HCT116 (cell line): ENCODE data around the gene C17orf114.

Experiments used
- ATAC-seq: fragments of 200-7000 bp; cut with Tn5 transposase; 2 replicates; pipeline ENCODE4 v1.9.1; 2020; ENCODE audit warnings: mild to moderate bottlenecking, moderate library complexity
- BruUV-seq: library from RNA; stranded (reverse); fragments of 400-500 nt; replicated peaks from 2 replicates; lab custom pipeline; 2021; lab: Mats Ljungman, UMichigan
- CTCF ChIA-PET: fragments of 300-600 bp; sonication (Branson Sonifier 250); formaldehyde crosslinking; loops from one replicate; lab custom pipeline; 2021; ENCODE audit warnings: antibody characterized with exemption; lab: Charles Lee
- POLR2A ChIA-PET: fragments of 300-600, 350-600 bp; sonication (Branson Sonifier 250); formaldehyde crosslinking; loops from one replicate; lab custom pipeline; 2021; ENCODE audit warnings: antibody characterized with exemption; lab: Charles Lee
- RAD21 ChIA-PET, 2 experiments: fragments of 300-600 bp; sonication (Branson Sonifier 250); formaldehyde crosslinking; loops; one replicate each; lab custom pipeline; 2023; ENCODE audit warnings: low total read pairs in 2 of 2; ENCODE audit not compliant: uncharacterized antibody in 2 of 2, unreplicated experiment in 2 of 2, low non-redundant PET in 1 of 2; lab: Charles Lee
- DNase-seq: peaks from one replicate; pipeline ENCODE4 v3.0.0-alpha.2; 2010; ENCODE audit warnings: low read depth, low spot score
- H2AFZ ChIP-seq: fragments of 200-600 bp; shearing (Covaris generic), sonication (generic); 2 replicates; pipeline ENCODE4 v1.6.1; 2017; ENCODE audit warnings: low read depth, mixed run types, mixed read lengths, antibody characterized with exemption, low read length; ENCODE audit not compliant: poor library complexity, severe bottlenecking
- H3K27ac ChIP-seq: 2 replicates; pipeline ENCODE4 v1.5.1; 2012; ENCODE audit warnings: low read depth, low read length
- H3K27me3 ChIP-seq: fragments of 200-600 bp; sonication (generic); 2 replicates; pipeline ENCODE4 v1.6.1; 2016; ENCODE audit warnings: mixed run types, low read length, mixed read lengths; ENCODE audit not compliant: insufficient read depth
- H3K36me3 ChIP-seq, 2 experiments: fragments of 200-500 bp in 1 of 2; fragments of 200-600 bp in 1 of 2; sonication (Bioruptor generic) in 1 of 2; sonication (generic) in 1 of 2; 2 replicates each; pipeline versions ENCODE4 v1.5.1 to v1.6.1; 2014 to 2016; ENCODE audit warnings: low read length in 2 of 2, inconsistent platforms in 1 of 2, mixed read lengths in 1 of 2, mixed run types in 1 of 2; ENCODE audit not compliant: insufficient read depth in 2 of 2, control insufficient read depth in 1 of 2
- H3K4me1 ChIP-seq, 2 experiments: fragments of 200-600 bp in 1 of 2; sonication (generic) in 1 of 2; 2 replicates each; pipeline versions ENCODE4 v1.5.1 to v1.6.1; 2012 to 2017; ENCODE audit warnings: low read length in 2 of 2, inconsistent platforms in 1 of 2, mild to moderate bottlenecking in 1 of 2, mixed read lengths in 1 of 2, mixed run types in 1 of 2, moderate library complexity in 1 of 2; ENCODE audit not compliant: insufficient read depth in 2 of 2, control insufficient read depth in 1 of 2
- H3K4me2 ChIP-seq: fragments of 200-600 bp; sonication (generic); 2 replicates; pipeline ENCODE4 v1.6.1; 2017; ENCODE audit warnings: mixed run types, low read length, mixed read lengths
- H3K4me3 ChIP-seq, 2 experiments: fragments of 200-600 bp in 1 of 2; sonication (generic) in 1 of 2; replicated peaks in 1 of 2; 2 replicates each; pipeline ENCODE4 v1.5.1; 2011 to 2016; ENCODE audit warnings: low read length in 2 of 2, control low read depth in 1 of 2, low read depth in 1 of 2, mild to moderate bottlenecking in 1 of 2, mixed read lengths in 1 of 2, mixed run types in 1 of 2
- H3K79me2 ChIP-seq: fragments of 200-600 bp; sonication (generic); 2 replicates; pipeline ENCODE4 v1.6.1; 2017; ENCODE audit warnings: mild to moderate bottlenecking, mixed run types, low read length, moderate library complexity, mixed read lengths; ENCODE audit not compliant: insufficient read depth
- H3K9ac ChIP-seq: fragments of 200-600 bp; sonication (generic); 2 replicates; pipeline ENCODE4 v1.6.1; 2016; ENCODE audit warnings: low read length, mixed read lengths
- H3K9me2 ChIP-seq: fragments of 200-600 bp; sonication (generic), shearing (Covaris generic); 2 replicates; pipeline ENCODE4 v1.6.1; 2017; ENCODE audit warnings: mixed run types, mild to moderate bottlenecking, moderate library complexity; ENCODE audit not compliant: insufficient read depth
- H3K9me3 ChIP-seq, 2 experiments: fragments of 200-500 bp in 1 of 2; fragments of 200-600 bp in 1 of 2; sonication (Bioruptor generic) in 1 of 2; sonication (generic) in 1 of 2; 2 replicates each; pipeline ENCODE4 v1.6.1; 2014 to 2017; ENCODE audit warnings: low read length in 2 of 2, mixed read lengths in 2 of 2, inconsistent platforms in 1 of 2, low read depth in 1 of 2, mild to moderate bottlenecking in 1 of 2, mixed run types in 1 of 2, moderate library complexity in 1 of 2; ENCODE audit not compliant: control insufficient read depth in 1 of 2, insufficient read depth in 1 of 2
- H4K20me1 ChIP-seq: fragments of 200-600 bp; sonication (generic), shearing (Covaris generic); 2 replicates; pipeline ENCODE4 v1.6.1; 2017; ENCODE audit warnings: mixed run types, mild to moderate bottlenecking, moderate library complexity; ENCODE audit not compliant: insufficient read depth
- ATF3 ChIP-seq: IDR thresholded peaks from 2 replicates; pipeline ENCODE4 v1.6.1; 2012
- CBX3 ChIP-seq: IDR thresholded peaks from 2 replicates; pipeline ENCODE4 v1.6.1; 2012; ENCODE audit warnings: low read depth
- CEBPB ChIP-seq: IDR thresholded peaks from 2 replicates; pipeline ENCODE4 v1.6.1; 2012; ENCODE audit warnings: low read depth
- EGR1 ChIP-seq: IDR thresholded peaks from 2 replicates; pipeline ENCODE4 v1.6.1; 2012; ENCODE audit warnings: low read depth
- EZH2 ChIP-seq: fragments of 200-600 bp; sonication (generic); IDR thresholded peaks from 2 replicates; pipeline ENCODE4 v1.6.1; 2017; ENCODE audit warnings: antibody characterized with exemption, mixed run types
- EZH2phosphoT487 ChIP-seq: fragments of 200-600 bp; IDR thresholded peaks from 2 replicates; pipeline ENCODE4 v1.6.1; 2018; ENCODE audit warnings: antibody characterized with exemption, borderline replicate concordance
- FOSL1 ChIP-seq: IDR thresholded peaks from 2 replicates; pipeline ENCODE4 v1.6.1; 2012; ENCODE audit warnings: low read depth
- MAX ChIP-seq: IDR thresholded peaks from 2 replicates; pipeline ENCODE4 v1.6.1; 2012
- POLR2A ChIP-seq: IDR thresholded peaks from 2 replicates; pipeline ENCODE4 v1.7.0; 2011; ENCODE audit warnings: borderline replicate concordance; ENCODE audit not compliant: insufficient read depth, insufficient read length; ENCODE audit errors: extremely low read depth
- REST ChIP-seq: IDR thresholded peaks from 2 replicates; pipeline ENCODE4 v1.6.1; 2012; ENCODE audit warnings: low read depth
- SRF ChIP-seq: IDR thresholded peaks from 2 replicates; pipeline ENCODE4 v1.6.1; 2012; ENCODE audit warnings: low read depth
- TCF7L2 ChIP-seq: IDR thresholded peaks from 2 replicates; pipeline ENCODE4 v1.7.0; 2011; ENCODE audit warnings: borderline replicate concordance, inconsistent platforms; ENCODE audit not compliant: insufficient read depth, insufficient read length; ENCODE audit errors: extremely low read depth
- YY1 ChIP-seq: IDR thresholded peaks from 2 replicates; pipeline ENCODE4 v1.6.1; 2011; ENCODE audit warnings: low read length, low read depth, moderate library complexity, mild to moderate bottlenecking; ENCODE audit not compliant: insufficient replicate concordance; ENCODE audit errors: extremely low read depth
- ZBTB33 ChIP-seq: IDR thresholded peaks from 2 replicates; pipeline ENCODE4 v1.6.1; 2011; ENCODE audit warnings: mild to moderate bottlenecking, low read length, moderate library complexity; ENCODE audit not compliant: insufficient replicate concordance; ENCODE audit errors: extremely low read depth
- ZFX ChIP-seq: fragments of 450-650 bp; IDR thresholded peaks from 2 replicates; pipeline ENCODE4 v1.6.1; 2017
- ZNF274 ChIP-seq: fragments of 200-500 bp; sonication (Bioruptor generic); IDR thresholded peaks from 2 replicates; pipeline ENCODE4 v1.6.1; 2014; ENCODE audit warnings: mild to moderate bottlenecking, low read depth, low read length, inconsistent platforms
- intact Hi-C: fragments of 100-400 bp; cut with micrococcal nuclease; formaldehyde crosslinking; loops from 2 replicates; pipeline ENCODE4 v1.10.0; 2022

Gene C17orf114

GRCh38 chr17:4808378-4808767, 6.2 kb upstream of the C17orf114 start:
- no peak overlapping the region for H3K27ac ChIP-seq
- peaks cover 12 to 13% of the 10 kb centered on the region in 2 experiments for H3K4me1 ChIP-seq
- intact Hi-C loops: no loop called here
- H3K4me3 ChIP-seq: no peak overlapping the region
- no peaks in the 10 kb centered on the region for H3K9me3 ChIP-seq
- no peaks in the 10 kb centered on the region for H3K9me2 ChIP-seq
- no TSS peak for BruUV-seq
- H2AFZ ChIP-seq: no peak overlapping the region
- no peak overlapping the region for H3K4me2 ChIP-seq
- H3K27me3 ChIP-seq: no peaks in the 10 kb centered on the region
- ATAC-seq (no peak), DNase-seq (no peak)
- H3K79me2 ChIP-seq: no peaks in the 10 kb centered on the region
- TF ChIP-seq ZBTB33 (no peak), ZFX (no peak), ZNF274 (no peak), MAX (no peak), CEBPB (no peak), YY1 (no peak), EZH2 (no peak), EZH2phosphoT487 (no peak), SRF (no peak), TCF7L2 (no peak), POLR2A (no peak), EGR1 (no peak), ATF3 (no peak), FOSL1 (no peak), CBX3 (no peak), REST (no peak)
- POLR2A ChIA-PET: no interaction called here
- CTCF ChIA-PET: no interaction called here
- no peaks in the 10 kb centered on the region for H4K20me1 ChIP-seq
- peaks cover 5 to 7% of the 10 kb centered on the region in 2 experiments; a peak in 3 of 4 replicates for H3K36me3 ChIP-seq
- no peak overlapping the region for H3K9ac ChIP-seq
- RAD21 ChIA-PET: no interaction called here
